Uterus (tissue), 4 donors: ENCODE data around the gene PMEPA1. TPM values are rescaled to one million over a fixed set of nuclear protein-coding genes. Genes with fewer than 3 reads are reported as not detected.
"Not testable (repeated sequence)": the region's sequence is repeated elsewhere in the genome, so short reads cannot be mapped to it uniquely, and the experiment has no call there.

ENCODE experiments used
- DNase-seq, 2 donors: peaks; one replicate each; pipeline ENCODE4 v3.0.0-alpha.2; 2019 to 2020
- H3K27ac ChIP-seq, 2 donors: fragments of 200-600 bp; sonication (generic); 1 replicate in 1 of 2; 2 replicates in 1 of 2; pipeline ENCODE4 v1.5.1; 2016 to 2018
- H3K27me3 ChIP-seq, 2 donors: fragments of 200-600 bp; sonication (generic); one replicate each; pipeline ENCODE4 v1.5.1; 2018 to 2019; ENCODE audit warnings: control low read depth in 1 of 2
- H3K36me3 ChIP-seq, 2 donors: fragments of 200-600 bp; sonication (generic); one replicate each; pipeline ENCODE4 v1.5.1; 2019; ENCODE audit warnings: control low read depth in 1 of 2
- H3K4me1 ChIP-seq, 2 donors: fragments of 200-600 bp; sonication (generic); one replicate each; pipeline ENCODE4 v1.5.1; 2018 to 2019; ENCODE audit warnings: control low read depth in 1 of 2
- H3K4me3 ChIP-seq, 2 donors: fragments of 200-600 bp; sonication (generic); 1 replicate in 1 of 2; 2 replicates in 1 of 2; pipeline ENCODE4 v1.5.1; 2018 to 2019; ENCODE audit warnings: mild to moderate bottlenecking in 1 of 2
- H3K9me3 ChIP-seq, 2 donors: fragments of 200-600 bp; sonication (generic); one replicate each; pipeline ENCODE4 v1.5.1; 2019; ENCODE audit warnings: control low read depth in 1 of 2
- POLR2A ChIP-seq, 2 donors: fragments of 450-650 bp; IDR thresholded peaks; one replicate each; pipeline ENCODE4 v1.6.1; 2016; ENCODE audit warnings: antibody characterized with exemption in 2 of 2, mild to moderate bottlenecking in 1 of 2, moderate library complexity in 1 of 2
- intact Hi-C: fragments of 100-400 bp; cut with DNase I; formaldehyde crosslinking; loops from one replicate; pipeline ENCODE4 v1.15.1; 2023; ENCODE audit warnings: low total_unique reads
- total RNA-seq, 4 donors: library from RNA; depleted of rRNA in 3 of 4; stranded (reverse); fragments of >200 nt in 3 of 4; gene quantifications; one replicate each; pipeline versions ENCODE4 v1.1.0 to v1.2.4, GENCODE V29; 2014 to 2023
- TF ChIP-seq, protein P1 (sequence below), 4 experiments: fragments of 200-600 bp in 2 of 4; fragments of 450-650 bp in 2 of 4; sonication (generic) in 2 of 4; IDR thresholded peaks; one replicate each; pipeline ENCODE4 v1.5.1; 2016 to 2019; ENCODE audit warnings: antibody characterized with exemption in 4 of 4, mild to moderate bottlenecking in 2 of 4, moderate library complexity in 1 of 4
- donor health status: DM: yes; HTN: yes; CAD: no.

Gene PMEPA1
- total RNA-seq, 4 donors from 2014 or later: 5.6 to 51.9 (median 33.5) TPM

- no peak overlapping the region for H3K27ac ChIP-seq
- H3K27me3 ChIP-seq: no peaks in the 10 kb centered on the region
- H3K36me3 ChIP-seq: no peaks in the 10 kb centered on the region
- no peak for DNase-seq
- no peak overlapping the region for H3K4me3 ChIP-seq
- no peaks in the 10 kb centered on the region for H3K4me1 ChIP-seq
- intact Hi-C loops: no loop called here
- TF ChIP-seq POLR2A (IDR thresholded peaks at IDR 0.05): no peak
- TF ChIP-seq, protein P1, sequence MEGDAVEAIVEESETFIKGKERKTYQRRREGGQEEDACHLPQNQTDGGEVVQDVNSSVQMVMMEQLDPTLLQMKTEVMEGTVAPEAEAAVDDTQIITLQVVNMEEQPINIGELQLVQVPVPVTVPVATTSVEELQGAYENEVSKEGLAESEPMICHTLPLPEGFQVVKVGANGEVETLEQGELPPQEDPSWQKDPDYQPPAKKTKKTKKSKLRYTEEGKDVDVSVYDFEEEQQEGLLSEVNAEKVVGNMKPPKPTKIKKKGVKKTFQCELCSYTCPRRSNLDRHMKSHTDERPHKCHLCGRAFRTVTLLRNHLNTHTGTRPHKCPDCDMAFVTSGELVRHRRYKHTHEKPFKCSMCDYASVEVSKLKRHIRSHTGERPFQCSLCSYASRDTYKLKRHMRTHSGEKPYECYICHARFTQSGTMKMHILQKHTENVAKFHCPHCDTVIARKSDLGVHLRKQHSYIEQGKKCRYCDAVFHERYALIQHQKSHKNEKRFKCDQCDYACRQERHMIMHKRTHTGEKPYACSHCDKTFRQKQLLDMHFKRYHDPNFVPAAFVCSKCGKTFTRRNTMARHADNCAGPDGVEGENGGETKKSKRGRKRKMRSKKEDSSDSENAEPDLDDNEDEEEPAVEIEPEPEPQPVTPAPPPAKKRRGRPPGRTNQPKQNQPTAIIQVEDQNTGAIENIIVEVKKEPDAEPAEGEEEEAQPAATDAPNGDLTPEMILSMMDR (IDR thresholded peaks at IDR 0.05): no peak
- peaks cover 0 to 3% of the 10 kb centered on the region in 2 donors for H3K9me3 ChIP-seq
These were observed 71.5 kb downstream of the PMEPA1 start for GRCh38 chr20:57638173-57638894.

DNA sequence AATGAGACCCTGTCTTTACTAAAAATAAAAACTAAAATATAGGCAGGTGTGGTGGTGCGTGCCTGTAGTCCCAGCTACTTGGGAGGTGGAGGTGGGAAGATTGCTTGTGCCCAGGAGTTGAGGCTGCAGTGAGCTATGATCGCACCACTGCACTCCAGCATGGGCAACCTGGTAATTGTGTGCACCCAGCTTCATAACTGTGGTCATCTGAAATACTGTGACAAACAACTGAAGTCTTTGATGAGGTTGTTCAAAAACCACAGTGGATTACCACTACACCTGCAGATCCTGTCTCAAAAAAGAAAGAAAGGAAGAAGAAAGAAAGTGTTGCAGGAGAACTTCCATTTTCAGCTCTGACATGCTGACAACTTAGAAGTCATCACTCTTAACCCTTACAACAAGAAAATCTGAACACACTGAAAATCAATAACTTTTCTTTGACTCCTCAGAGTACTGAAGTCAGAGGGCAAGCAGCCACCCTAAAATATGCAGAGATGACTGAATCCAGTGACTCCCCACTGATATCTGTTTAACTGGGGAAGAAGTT, 75.8 kb downstream of the PMEPA1 start:
- Histone ChIP-seq H3K27me3 (no peaks in the 10 kb centered on the region), H3K4me1 (no peaks in the 10 kb centered on the region), H3K4me3 (no peak overlapping the region), H3K36me3 (no peaks in the 10 kb centered on the region), H3K27ac (no peak overlapping the region), H3K9me3 (peaks cover 0 to 3% of the 10 kb centered on the region in 2 donors)
- TF ChIP-seq POLR2A (IDR thresholded peaks at IDR 0.05): no peak
- TF ChIP-seq, protein P1 (IDR thresholded peaks at IDR 0.05): no peak
- intact Hi-C loops: no loop called here
- DNase-seq: no peak

- TF ChIP-seq, protein P1 (IDR thresholded peaks at IDR 0.05): no peak
- TF ChIP-seq POLR2A (IDR thresholded peaks at IDR 0.05): no peak
- Histone ChIP-seq H3K4me1 (peaks cover 0 to 4% of the 10 kb centered on the region in 2 donors), H3K4me3 (no peak overlapping the region), H3K27ac (no peak overlapping the region), H3K36me3 (no peaks in the 10 kb centered on the region), H3K27me3 (no peaks in the 10 kb centered on the region), H3K9me3 (peaks cover 0 to under 1% of the 10 kb centered on the region in 2 donors)
- no peak for DNase-seq
- intact Hi-C loops: no loop called here
These were observed 77.5 kb downstream of the PMEPA1 start for GRCh38 chr20:57632286-57632685.

DNA sequence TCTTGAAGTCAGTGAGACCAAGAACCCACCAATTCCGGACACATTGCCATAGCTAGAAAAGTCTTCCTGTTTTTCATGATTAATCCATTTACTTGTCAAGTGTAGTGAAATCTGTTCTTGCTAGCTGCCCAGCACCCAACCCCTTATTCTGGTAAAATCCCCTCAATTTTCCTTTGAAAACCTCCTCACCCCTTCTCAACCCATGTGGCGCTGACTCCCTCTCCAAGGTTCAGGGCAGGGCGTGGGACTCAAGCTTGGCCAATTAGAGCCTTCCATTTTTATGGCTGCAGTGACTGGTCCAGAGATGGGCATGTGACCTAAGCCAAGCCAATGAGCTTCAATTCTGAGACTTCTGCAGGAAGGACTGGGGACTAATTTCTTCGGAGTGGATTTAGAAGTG, 79.8 kb downstream of the PMEPA1 start:
- TF ChIP-seq POLR2A (IDR thresholded peaks at IDR 0.05): no peak
- TF ChIP-seq, protein P1 (IDR thresholded peaks at IDR 0.05): no peak
- H3K9me3 ChIP-seq: no peaks in the 10 kb centered on the region
- H3K4me3 ChIP-seq: no peak overlapping the region
- H3K4me1 ChIP-seq: peaks cover 0 to 4% of the 10 kb centered on the region in 2 donors
- no peaks in the 10 kb centered on the region for H3K36me3 ChIP-seq
- intact Hi-C loops: no loop called here
- DNase-seq: no peak
- no peak overlapping the region for H3K27ac ChIP-seq
- H3K27me3 ChIP-seq: no peaks in the 10 kb centered on the region

DNA sequence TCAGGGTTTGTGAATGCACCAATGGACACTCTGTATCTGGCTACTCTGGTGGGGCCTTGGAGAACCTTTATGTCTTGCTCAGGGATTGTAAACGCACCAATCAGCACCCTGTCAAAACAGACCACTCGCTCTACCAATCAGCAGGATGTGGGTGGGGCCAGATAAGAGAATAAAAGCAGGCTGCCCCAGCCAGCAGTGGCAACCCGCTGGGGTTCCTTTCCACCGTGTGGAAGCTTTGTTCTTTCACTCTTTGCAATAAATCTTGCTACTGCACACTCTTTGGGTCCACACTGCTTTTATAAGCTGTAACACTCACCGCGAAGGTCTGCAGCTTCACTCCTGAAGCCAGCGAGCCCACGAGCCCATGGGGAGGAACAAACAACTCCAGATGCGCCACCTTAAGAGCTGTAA, 80.3 kb downstream of the PMEPA1 start:
- not testable (repeated sequence) for H3K27ac ChIP-seq

GRCh38 chr20:57628962-57629308, 80.9 kb downstream of the PMEPA1 start:
- peak overlapping the region; percentile 71 to 74 for H3K27ac ChIP-seq
- H3K36me3 ChIP-seq, H3K27me3 ChIP-seq, H3K9me3 ChIP-seq, H3K4me3 ChIP-seq, DNase-seq, intact Hi-C loops, H3K4me1 ChIP-seq: not testable (repeated sequence)

More for the DNA sequence above, 80.3 kb downstream of the PMEPA1 start:
- intact Hi-C loops, H3K36me3 ChIP-seq, DNase-seq, H3K27me3 ChIP-seq, H3K9me3 ChIP-seq, H3K4me1 ChIP-seq, H3K4me3 ChIP-seq: not testable (repeated sequence)
